H9 (cell line): Measurements from ENCODE around the gene SLC25A4. TPM values are rescaled to one million over a fixed set of nuclear protein-coding genes. Genes with fewer than 3 reads are reported as not detected.

ENCODE experiments used
- DNase-seq: peaks from one replicate; pipeline ENCODE4 v3.0.0-alpha.2; 2017
- H2AFZ ChIP-seq: one replicate; pipeline ENCODE4 v1.6.1; 2013; ENCODE audit warnings: mild to moderate bottlenecking, low read length, control low read depth, moderate library complexity
- H2AK5ac ChIP-seq: 2 replicates; pipeline ENCODE4 v1.6.1; 2013; ENCODE audit warnings: low read length, control low read depth, mixed read lengths; ENCODE audit not compliant: insufficient read length
- H2BK120ac ChIP-seq: one replicate; pipeline ENCODE4 v1.6.1; 2013; ENCODE audit warnings: low read depth, mild to moderate bottlenecking, low read length, control low read depth, inconsistent platforms; ENCODE audit not compliant: poor library complexity, severe bottlenecking
- H2BK12ac ChIP-seq: 2 replicates; pipeline ENCODE4 v1.6.1; 2013; ENCODE audit warnings: low read length, control low read depth, mixed read lengths, low read depth; ENCODE audit not compliant: insufficient read length
- H2BK15ac ChIP-seq: 2 replicates; pipeline ENCODE4 v1.6.1; 2013; ENCODE audit warnings: low read depth, low read length, control low read depth
- H2BK20ac ChIP-seq: one replicate; pipeline ENCODE4 v1.6.1; 2013; ENCODE audit warnings: low read depth, mild to moderate bottlenecking, low read length, control low read depth, inconsistent platforms; ENCODE audit not compliant: poor library complexity, severe bottlenecking
- H2BK5ac ChIP-seq: 2 replicates; pipeline ENCODE4 v1.6.1; 2013; ENCODE audit warnings: low read length, control low read depth, mixed read lengths; ENCODE audit not compliant: insufficient read length
- H3K14ac ChIP-seq: 2 replicates; pipeline ENCODE4 v1.6.1; 2013; ENCODE audit warnings: low read length, control low read depth; ENCODE audit not compliant: insufficient read depth
- H3K18ac ChIP-seq: 2 replicates; pipeline ENCODE4 v1.6.1; 2013; ENCODE audit warnings: low read depth, mild to moderate bottlenecking, mixed read lengths, low read length, control low read depth; ENCODE audit not compliant: insufficient read length
- H3K23ac ChIP-seq: 2 replicates; pipeline ENCODE4 v1.6.1; 2013; ENCODE audit warnings: low read length, control low read depth, mixed read lengths, low read depth; ENCODE audit not compliant: insufficient read length
- H3K23me2 ChIP-seq: 2 replicates; pipeline ENCODE4 v1.6.1; 2013; ENCODE audit warnings: low read depth, mild to moderate bottlenecking, mixed read lengths, low read length, control low read depth; ENCODE audit not compliant: insufficient read length, poor library complexity, severe bottlenecking
- H3K27ac ChIP-seq: 2 replicates; pipeline ENCODE4 v1.5.1; 2013; ENCODE audit warnings: low read length, control low read depth, mixed read lengths, low read depth; ENCODE audit not compliant: insufficient read length
- H3K27me3 ChIP-seq: 2 replicates; pipeline ENCODE4 v1.6.1; 2013; ENCODE audit warnings: low read length, control low read depth, inconsistent platforms; ENCODE audit not compliant: insufficient read depth
- H3K4ac ChIP-seq: 2 replicates; pipeline ENCODE4 v1.6.1; 2013; ENCODE audit warnings: low read depth, mild to moderate bottlenecking, control low read depth, inconsistent platforms, low read length, moderate library complexity
- H3K4me1 ChIP-seq: 2 replicates; pipeline ENCODE4 v1.6.1; 2013; ENCODE audit warnings: low read length, control low read depth, inconsistent platforms; ENCODE audit not compliant: insufficient read depth
- H3K4me2 ChIP-seq: 2 replicates; pipeline ENCODE4 v1.6.1; 2013; ENCODE audit warnings: low read length, control low read depth, mixed read lengths; ENCODE audit not compliant: insufficient read length, insufficient read depth
- H3K56ac ChIP-seq: 2 replicates; pipeline ENCODE4 v1.6.1; 2013; ENCODE audit warnings: low read depth, mild to moderate bottlenecking, mixed read lengths, low read length, control low read depth; ENCODE audit not compliant: insufficient read length
- H3K79me1 ChIP-seq: 2 replicates; pipeline ENCODE4 v1.6.1; 2013; ENCODE audit warnings: low read depth, mild to moderate bottlenecking, moderate library complexity, low read length, control low read depth, inconsistent platforms; ENCODE audit not compliant: insufficient read depth, poor library complexity, severe bottlenecking
- H3K79me2 ChIP-seq: 2 replicates; pipeline ENCODE4 v1.6.1; 2013; ENCODE audit warnings: low read length, control low read depth, inconsistent platforms; ENCODE audit not compliant: insufficient read depth
- H3K9ac ChIP-seq: 2 replicates; pipeline ENCODE4 v1.6.1; 2013; ENCODE audit warnings: low read length, control low read depth, mixed read lengths; ENCODE audit not compliant: insufficient read length; ENCODE audit errors: extremely low read depth
- H3K9me3 ChIP-seq: one replicate; pipeline ENCODE4 v1.6.1; 2013; ENCODE audit warnings: low read depth, low read length, inconsistent platforms; ENCODE audit not compliant: control insufficient read depth
- H3T11ph ChIP-seq: one replicate; pipeline ENCODE4 v1.6.1; 2013; ENCODE audit warnings: mild to moderate bottlenecking, low read length, control low read depth, inconsistent platforms
- H4K20me1 ChIP-seq: one replicate; pipeline ENCODE4 v1.6.1; 2013; ENCODE audit not compliant: control insufficient read depth, insufficient read length, insufficient read depth
- H4K5ac ChIP-seq: 2 replicates; pipeline ENCODE4 v1.6.1; 2013; ENCODE audit warnings: low read depth, mild to moderate bottlenecking, mixed read lengths, low read length, control low read depth; ENCODE audit not compliant: insufficient read length
- H4K8ac ChIP-seq: replicated peaks from 2 replicates; pipeline ENCODE4 v1.6.1; 2013; ENCODE audit warnings: low read length, control low read depth, mixed read lengths, low read depth; ENCODE audit not compliant: insufficient read length
- H4K91ac ChIP-seq: 2 replicates; pipeline ENCODE4 v1.6.1; 2013; ENCODE audit warnings: low read depth, mild to moderate bottlenecking, moderate library complexity, mixed read lengths, low read length, control low read depth; ENCODE audit not compliant: insufficient read length
- H3K27ac Mint-ChIP-seq, 3 experiments: 2 replicates in 2 of 3; 3 replicates in 1 of 3; pipeline ENCODE4 v1.8.0; 2020 to 2021; ENCODE audit warnings: mixed read lengths in 3 of 3, mild to moderate bottlenecking in 1 of 3, moderate library complexity in 1 of 3
- H3K27me3 Mint-ChIP-seq: 2 replicates; pipeline ENCODE4 v1.8.0; 2021; ENCODE audit warnings: low read depth, mild to moderate bottlenecking, moderate library complexity, mixed read lengths
- H3K36me3 Mint-ChIP-seq, 3 experiments: 2 replicates in 2 of 3; 3 replicates in 1 of 3; pipeline ENCODE4 v1.8.0; 2020 to 2021; ENCODE audit warnings: low read depth in 3 of 3, mixed read lengths in 3 of 3; ENCODE audit not compliant: insufficient read depth in 1 of 3
- H3K4me1 Mint-ChIP-seq, 2 experiments: 2 replicates each; pipeline ENCODE4 v1.8.0; 2020; ENCODE audit warnings: mixed read lengths in 2 of 2
- H3K4me3 Mint-ChIP-seq, 2 experiments: 2 replicates in 1 of 2; 3 replicates in 1 of 2; pipeline ENCODE4 v1.8.0; 2020 to 2021; ENCODE audit warnings: mild to moderate bottlenecking in 2 of 2, mixed read lengths in 2 of 2, moderate library complexity in 1 of 2
- H3K9me3 Mint-ChIP-seq, 2 experiments: 2 replicates in 1 of 2; 3 replicates in 1 of 2; pipeline ENCODE4 v1.8.0; 2020; ENCODE audit warnings: mild to moderate bottlenecking in 2 of 2, mixed read lengths in 2 of 2, moderate library complexity in 1 of 2
- CTCF ChIP-seq: fragments of 200-600 bp; sonication (generic); conservative IDR thresholded peaks from 3 replicates; pipeline ENCODE4 v1.8.0; 2021; ENCODE audit warnings: antibody characterized with exemption, mild to moderate bottlenecking
- WGBS: extraction: QIAGEN DNeasy Blood & Tissue Kit; methylation state at CpG from one replicate; pipeline ENCODE4 v1.1.7; 2013; ENCODE audit warnings: missing lambda C conversion rate, low lambda C conversion rate, mixed read lengths; ENCODE audit not compliant: insufficient read length; ENCODE audit errors: extremely low coverage; 5-methylcytosine and 5-hydroxymethylcytosine counted together
- total RNA-seq: library from RNA; stranded (reverse); gene quantifications from 2 replicates; pipeline ENCODE4 v1.2.1, GENCODE V29; 2021

SLC25A4 gene
- total RNA-seq, 1 experiment from 2014 or later: 54.4 TPM

GRCh38 chr4:185122681-185123345 lies 20.3 kb upstream of the SLC25A4 start:
- H3K4me3 Mint-ChIP-seq: no peak overlapping the region
- H3K4me1 ChIP-seq: peaks cover 7% of the 10 kb centered on the region; the same call in 1 of the 2 replicates
- H3T11ph ChIP-seq: no peak overlapping the region

More at GRCh38 chr4:185122681-185123345, 20.3 kb upstream of the SLC25A4 start:
- peaks cover 5 to 6% of the 10 kb centered on the region in 2 experiments; a peak in 4 of 5 replicates for H3K9me3 Mint-ChIP-seq
- Histone ChIP-seq H3K56ac (no peak overlapping the region), H4K91ac (no peak overlapping the region), H4K20me1 (no peaks in the 10 kb centered on the region), H3K18ac (no peak overlapping the region), H3K79me1 (no peaks in the 10 kb centered on the region), H2AFZ (no peak overlapping the region), H2BK5ac (no peak overlapping the region), H4K8ac (no peak overlapping the region), H3K23ac (no peak overlapping the region), H3K79me2 (no peaks in the 10 kb centered on the region), H3K9me3 (no peaks in the 10 kb centered on the region), H3K27me3 (peaks cover 4% of the 10 kb centered on the region; the same call in 1 of the 2 replicates), H3K23me2 (peaks cover 7% of the 10 kb centered on the region), H3K14ac (no peak overlapping the region), H3K9ac (no peak overlapping the region), H3K4me2 (no peak overlapping the region), H4K5ac (no peak overlapping the region), H2BK120ac (no peak overlapping the region), H3K27ac (no peak overlapping the region), H2BK15ac (no peak overlapping the region), H2BK12ac (no peak overlapping the region), H3K4ac (no peak overlapping the region), H2AK5ac (no peak overlapping the region), H2BK20ac (no peak overlapping the region)
- H3K27ac Mint-ChIP-seq: no peak overlapping the region
- H3K27me3 Mint-ChIP-seq: peaks cover 12% of the 10 kb centered on the region
- 0 out of 7 replicates have a peak, but pooled peaks cover 0 to 3% (median 0%) of the 10 kb centered on the region in 3 experiments for H3K36me3 Mint-ChIP-seq
- no CpG with 5 or more reads among the region's 6 CpGs for WGBS
- TF ChIP-seq CTCF: no peak
- DNase-seq: no peak
- H3K4me1 Mint-ChIP-seq: peaks cover 21 to 26% of the 10 kb centered on the region in 2 experiments
